SK-N-MC (cell line): ENCODE measurements around the gene SIPA1L3.

Source experiments
- DNase-seq: peaks from one replicate; pipeline ENCODE4 v3.0.0-alpha.2; 2011; ENCODE audit warnings: low read depth, low spot score
- H3K27ac ChIP-seq: fragments of 200-600 bp; sonication (generic); 2 replicates; pipeline ENCODE4 v1.5.1; 2016; ENCODE audit warnings: mixed run types
- H3K36me3 ChIP-seq: fragments of 200-600 bp; sonication (generic); 2 replicates; pipeline ENCODE4 v1.6.1; 2017; ENCODE audit warnings: antibody characterized with exemption, low read length, mixed read lengths; ENCODE audit not compliant: insufficient read depth
- H3K4me3 ChIP-seq: fragments of 200-600 bp; sonication (generic); 2 replicates; pipeline ENCODE4 v1.5.1; 2016
- H3K9ac ChIP-seq: fragments of 200-600 bp; sonication (generic); 2 replicates; pipeline ENCODE4 v1.8.0; 2017; ENCODE audit warnings: mixed run types, mixed read lengths; ENCODE audit not compliant: insufficient read length
- H3K9me3 ChIP-seq: fragments of 200-600 bp; sonication (generic); 2 replicates; pipeline ENCODE4 v1.6.1; 2017; ENCODE audit warnings: low read depth, mild to moderate bottlenecking, antibody characterized with exemption, low read length, moderate library complexity, mixed read lengths
- EZH2 ChIP-seq: fragments of 200-600 bp; sonication (generic); IDR thresholded peaks from one replicate; pipeline ENCODE4 v1.6.1; 2017; ENCODE audit warnings: antibody characterized with exemption
- FOXP2 ChIP-seq: optimal IDR thresholded peaks from 2 replicates; pipeline ENCODE3; 2011; ENCODE audit warnings: mild to moderate bottlenecking, moderate library complexity; ENCODE audit not compliant: insufficient read depth; ENCODE audit errors: extremely low read length, control extremely low read depth
- POLR2AphosphoS5 ChIP-seq: IDR thresholded peaks from 2 replicates; pipeline ENCODE4 v1.6.1; 2012; ENCODE audit warnings: mild to moderate bottlenecking, low read depth, low read length, borderline replicate concordance

Gene SIPA1L3

GRCh38 chr19:37990362-37990761, 83.4 kb downstream of the SIPA1L3 start:
- no peaks in the 10 kb centered on the region for H3K36me3 ChIP-seq
- H3K9me3 ChIP-seq: no peaks in the 10 kb centered on the region
- TF ChIP-seq POLR2AphosphoS5 (no peak), EZH2 (no peak)
- no peak overlapping the region for H3K9ac ChIP-seq
- no peak for DNase-seq
- H3K27ac ChIP-seq: no peak overlapping the region
- H3K4me3 ChIP-seq: no peak overlapping the region

DNA sequence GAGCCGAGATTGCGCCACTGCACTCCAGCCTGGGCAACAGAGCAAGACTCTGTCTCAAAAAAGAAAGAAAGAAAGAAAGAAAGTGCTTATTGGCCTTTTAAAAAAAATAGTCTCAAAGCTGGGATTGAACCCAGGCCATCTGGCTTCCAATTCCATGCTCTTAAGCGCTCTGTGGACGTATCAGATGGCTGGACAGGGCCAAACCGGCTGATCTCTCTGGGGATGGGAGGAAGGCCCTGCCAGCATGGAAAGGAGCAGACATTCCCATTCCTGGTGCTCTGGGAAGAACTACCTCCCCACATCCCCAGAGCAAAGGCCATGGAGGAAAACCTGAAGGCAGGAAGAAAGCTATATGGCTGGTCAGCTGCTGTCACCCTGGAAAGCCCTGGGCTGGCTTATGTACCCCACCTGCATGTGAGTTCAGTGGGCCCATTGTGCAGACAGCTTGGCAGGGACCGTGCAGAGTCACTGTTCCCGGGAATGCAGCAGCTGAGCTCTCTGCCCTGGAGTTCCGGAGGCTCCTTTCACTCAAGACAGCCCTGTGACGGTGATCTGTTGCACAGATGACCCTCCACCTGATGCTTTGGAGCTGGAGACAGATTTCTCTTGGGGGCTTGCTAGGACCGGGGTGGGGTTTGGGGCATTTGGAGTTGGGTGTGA, 84.3 kb downstream of the SIPA1L3 start:
- no peak overlapping the region for H3K9ac ChIP-seq
- H3K4me3 ChIP-seq: no peak overlapping the region
- no peaks in the 10 kb centered on the region for H3K9me3 ChIP-seq
- H3K36me3 ChIP-seq: no peaks in the 10 kb centered on the region
- no peak for DNase-seq
- TF ChIP-seq EZH2: no peak
- TF ChIP-seq POLR2AphosphoS5: no peak
- TF ChIP-seq FOXP2: no peak
- H3K27ac ChIP-seq: no peak overlapping the region

DNA sequence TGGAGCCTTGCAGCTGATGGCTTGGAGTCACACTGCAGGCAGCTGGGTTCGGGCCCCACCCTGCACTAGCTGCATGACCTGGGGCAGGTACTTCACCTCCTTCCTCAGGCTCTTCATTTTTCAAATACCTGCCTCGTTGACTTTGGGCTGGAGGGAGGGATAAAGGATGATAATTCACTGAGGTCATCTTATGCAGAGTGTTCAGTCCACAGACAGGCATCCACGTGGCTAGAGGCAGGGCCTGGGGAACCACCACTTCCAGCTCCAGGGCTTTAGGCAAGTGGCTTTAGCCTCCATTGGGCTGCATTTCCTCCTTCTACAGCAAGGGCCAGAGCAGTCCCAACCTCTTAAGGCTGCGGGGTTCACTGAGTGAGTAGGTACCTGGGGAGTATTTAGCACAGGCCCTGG, 84.8 kb downstream of the SIPA1L3 start:
- no peak overlapping the region for H3K4me3 ChIP-seq
- no peak overlapping the region for H3K27ac ChIP-seq
- H3K9ac ChIP-seq: no peak overlapping the region
- no peak for DNase-seq
- TF ChIP-seq POLR2AphosphoS5 (no peak), EZH2 (no peak), FOXP2 (no peak)
- H3K9me3 ChIP-seq: no peaks in the 10 kb centered on the region
- no peaks in the 10 kb centered on the region for H3K36me3 ChIP-seq

DNA sequence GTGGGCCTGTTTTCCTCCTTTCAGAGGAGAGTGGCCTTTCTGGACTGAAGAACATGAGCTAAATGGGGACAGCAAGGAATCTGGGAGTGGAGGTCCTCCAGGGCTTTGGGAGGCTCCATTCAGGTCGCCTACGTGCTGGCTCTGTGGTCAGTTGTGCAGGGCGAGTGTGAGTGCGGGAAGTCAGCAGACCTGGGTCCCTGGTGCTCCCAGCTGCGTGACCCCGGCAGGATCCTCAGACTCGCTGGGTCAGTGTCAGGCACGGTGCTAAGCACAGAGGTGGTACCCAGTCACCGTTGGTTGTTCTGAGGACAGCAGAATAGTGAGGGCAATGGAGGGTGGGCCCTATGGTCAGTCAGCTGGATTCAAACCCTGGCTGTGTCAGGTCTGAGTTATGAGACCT, 85.8 kb downstream of the SIPA1L3 start:
- no peak overlapping the region for H3K27ac ChIP-seq
- no peaks in the 10 kb centered on the region for H3K9me3 ChIP-seq
- no peak for TF ChIP-seq EZH2
- TF ChIP-seq POLR2AphosphoS5: no peak
- TF ChIP-seq FOXP2: no peak
- DNase-seq: no peak
- H3K36me3 ChIP-seq: no peaks in the 10 kb centered on the region
- no peak overlapping the region for H3K9ac ChIP-seq
- no peak overlapping the region for H3K4me3 ChIP-seq

GRCh38 chr19:37994823-37995130, 87.8 kb downstream of the SIPA1L3 start:
- Histone ChIP-seq H3K36me3 (no peaks in the 10 kb centered on the region), H3K9ac (no peak overlapping the region), H3K4me3 (no peak overlapping the region), H3K27ac (no peak overlapping the region), H3K9me3 (no peaks in the 10 kb centered on the region)
- no peak for DNase-seq
- no peak for TF ChIP-seq FOXP2
- no peak for TF ChIP-seq POLR2AphosphoS5
- TF ChIP-seq EZH2: no peak

DNA sequence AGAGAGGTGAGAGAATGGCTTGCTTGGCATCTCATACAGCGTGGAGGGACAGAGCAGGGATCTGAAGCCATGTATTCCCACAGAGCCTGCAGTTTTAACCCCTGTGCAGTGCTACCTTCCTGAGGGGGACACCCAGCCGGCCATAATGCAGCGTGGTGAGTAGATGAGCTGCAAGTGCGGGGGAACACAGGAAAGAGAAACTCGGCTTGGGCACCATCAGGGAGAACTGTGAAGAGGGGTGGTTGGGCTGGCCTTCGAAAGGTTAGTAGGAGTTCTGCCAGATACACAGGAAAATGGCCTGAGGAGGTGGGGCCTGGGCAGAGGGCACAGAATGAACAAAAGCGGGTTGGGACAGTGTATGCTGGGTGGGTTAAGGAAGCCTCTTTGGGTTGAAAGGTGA, 88.3 kb downstream of the SIPA1L3 start:
- H3K9me3 ChIP-seq: no peaks in the 10 kb centered on the region
- no peak overlapping the region for H3K9ac ChIP-seq
- no peak overlapping the region for H3K27ac ChIP-seq
- H3K36me3 ChIP-seq: no peaks in the 10 kb centered on the region
- TF ChIP-seq FOXP2 (no peak), EZH2 (no peak), POLR2AphosphoS5 (no peak)
- no peak overlapping the region for H3K4me3 ChIP-seq
- DNase-seq: no peak

DNA sequence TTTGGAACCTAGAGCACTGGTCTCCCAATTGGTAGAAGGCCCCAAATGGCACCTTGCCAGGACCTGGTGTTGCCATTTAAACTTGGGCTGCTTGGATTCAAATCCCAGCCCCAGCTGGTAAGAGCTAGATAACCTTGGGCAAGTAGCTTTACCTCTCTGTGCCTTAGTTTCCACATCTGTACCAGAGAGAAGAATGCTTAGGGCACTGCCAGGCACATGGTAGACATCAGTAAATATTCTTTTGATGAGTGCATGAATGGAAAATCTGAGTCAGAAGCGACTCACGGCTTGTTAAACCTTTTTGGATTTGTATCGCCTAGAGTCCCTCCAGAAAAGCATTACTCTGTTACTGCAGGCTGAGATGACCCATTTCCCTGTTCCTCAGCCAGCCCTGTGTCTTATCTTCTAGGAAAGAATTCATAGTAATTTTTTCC, 90.9 kb downstream of the SIPA1L3 start:
- Histone ChIP-seq H3K36me3 (no peaks in the 10 kb centered on the region), H3K27ac (no peak overlapping the region), H3K9me3 (no peaks in the 10 kb centered on the region), H3K9ac (no peak overlapping the region), H3K4me3 (no peak overlapping the region)
- TF ChIP-seq POLR2AphosphoS5: no peak
- no peak for TF ChIP-seq EZH2
- TF ChIP-seq FOXP2: no peak
- no peak for DNase-seq

GRCh38 chr19:37998801-37999308, 91.8 kb downstream of the SIPA1L3 start:
- no peaks in the 10 kb centered on the region for H3K36me3 ChIP-seq
- H3K9ac ChIP-seq: no peak overlapping the region
- no peak for DNase-seq
- no peak for TF ChIP-seq POLR2AphosphoS5
- no peak for TF ChIP-seq FOXP2
- TF ChIP-seq EZH2: no peak
- no peaks in the 10 kb centered on the region for H3K9me3 ChIP-seq
- no peak overlapping the region for H3K27ac ChIP-seq
- H3K4me3 ChIP-seq: no peak overlapping the region

DNA sequence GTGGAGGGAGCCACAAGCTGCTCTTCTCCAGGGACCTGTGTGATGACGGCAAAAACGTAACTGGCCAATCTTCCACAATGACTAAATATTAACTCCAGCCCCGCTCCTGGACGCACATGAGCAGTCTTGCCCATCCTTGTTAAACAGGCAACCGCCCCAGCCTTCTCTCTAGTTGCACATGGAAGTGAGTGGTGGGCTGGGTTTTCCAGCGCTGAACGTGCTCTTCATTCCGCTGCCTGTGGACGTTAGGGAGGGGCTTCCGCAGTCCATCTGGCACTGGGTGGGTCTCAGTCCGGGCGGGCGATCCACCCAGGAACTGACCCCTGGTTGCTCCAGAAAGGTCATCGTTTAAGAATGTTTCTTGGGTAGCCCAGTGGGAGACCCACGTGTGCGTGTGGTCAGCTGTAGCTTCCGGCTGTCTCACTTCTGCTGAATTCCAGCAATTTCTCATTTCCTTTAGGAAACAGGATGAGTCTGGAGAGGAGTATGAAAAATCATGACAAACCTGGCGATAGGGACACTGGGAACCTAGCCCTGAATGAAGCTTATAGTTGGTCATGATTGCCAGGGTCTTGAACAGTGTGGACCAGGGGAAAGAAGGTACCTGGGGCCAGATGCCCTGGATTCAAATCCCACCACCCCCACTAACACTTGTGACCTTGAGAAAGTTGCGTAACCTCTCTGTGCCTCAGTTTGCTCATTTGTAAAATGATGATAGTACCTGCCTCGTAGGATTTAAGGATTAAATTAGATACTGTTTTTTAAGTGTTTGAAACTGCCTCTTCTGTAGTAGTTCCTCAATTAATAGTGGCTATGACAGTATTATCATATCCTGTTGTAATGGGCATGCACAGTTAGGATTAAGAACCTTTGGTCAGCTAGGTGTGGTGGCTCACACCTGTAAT, 92.6 kb downstream of the SIPA1L3 start:
- no peaks in the 10 kb centered on the region for H3K36me3 ChIP-seq
- no peak overlapping the region for H3K9ac ChIP-seq
- no peaks in the 10 kb centered on the region for H3K9me3 ChIP-seq
- no peak overlapping the region for H3K27ac ChIP-seq
- DNase-seq: no peak
- TF ChIP-seq POLR2AphosphoS5 (no peak), FOXP2 (no peak), EZH2 (no peak)
- H3K4me3 ChIP-seq: no peak overlapping the region
